HG03439 (cell line): ENCODE data around the gene KISS1R.

ENCODE experiments used
- ATAC-seq: cut with Tn5 transposase; IDR thresholded peaks from one replicate; pipeline ENCODE4 v1.9.1; 2021; ENCODE audit warnings: mild to moderate bottlenecking, moderate library complexity; ENCODE audit not compliant: unreplicated experiment

Gene KISS1R

DNA sequence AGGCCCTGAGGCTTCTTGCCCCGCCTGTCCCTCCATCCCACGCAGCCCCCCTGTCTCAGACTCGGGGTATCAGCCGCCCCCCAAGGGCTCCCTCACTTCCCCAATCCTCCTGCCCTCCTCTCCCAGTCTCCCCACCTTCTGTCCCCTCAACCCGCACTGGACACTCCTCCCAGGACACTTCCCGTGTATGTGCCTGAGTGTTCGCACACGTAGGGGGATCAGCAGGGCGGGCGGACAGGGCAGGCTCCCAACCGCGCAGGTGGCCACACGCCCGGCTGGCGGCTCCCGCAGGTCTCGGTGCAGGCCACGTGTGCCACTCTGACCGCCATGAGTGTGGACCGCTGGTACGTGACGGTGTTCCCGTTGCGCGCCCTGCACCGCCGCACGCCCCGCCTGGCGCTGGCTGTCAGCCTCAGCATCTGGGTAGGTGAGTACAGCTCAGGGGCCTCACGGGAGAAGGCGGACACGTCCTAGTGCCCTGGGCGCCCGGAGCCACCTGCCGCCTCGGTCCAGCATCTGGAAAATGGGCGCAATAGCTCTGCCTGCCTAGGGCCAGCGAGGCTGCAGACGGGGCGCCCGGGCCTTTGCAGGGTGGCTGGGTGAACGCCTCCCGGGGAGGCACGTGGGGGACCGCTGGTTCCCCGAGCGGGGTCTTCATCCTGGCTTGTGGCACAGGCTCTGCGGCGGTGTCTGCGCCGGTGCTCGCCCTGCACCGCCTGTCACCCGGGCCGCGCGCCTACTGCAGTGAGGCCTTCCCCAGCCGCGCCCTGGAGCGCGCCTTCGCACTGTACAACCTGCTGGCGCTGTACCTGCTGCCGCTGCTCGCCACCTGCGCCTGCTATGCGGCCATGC, 2.3 kb downstream of the KISS1R start:
- ATAC-seq, result no peak

DNA sequence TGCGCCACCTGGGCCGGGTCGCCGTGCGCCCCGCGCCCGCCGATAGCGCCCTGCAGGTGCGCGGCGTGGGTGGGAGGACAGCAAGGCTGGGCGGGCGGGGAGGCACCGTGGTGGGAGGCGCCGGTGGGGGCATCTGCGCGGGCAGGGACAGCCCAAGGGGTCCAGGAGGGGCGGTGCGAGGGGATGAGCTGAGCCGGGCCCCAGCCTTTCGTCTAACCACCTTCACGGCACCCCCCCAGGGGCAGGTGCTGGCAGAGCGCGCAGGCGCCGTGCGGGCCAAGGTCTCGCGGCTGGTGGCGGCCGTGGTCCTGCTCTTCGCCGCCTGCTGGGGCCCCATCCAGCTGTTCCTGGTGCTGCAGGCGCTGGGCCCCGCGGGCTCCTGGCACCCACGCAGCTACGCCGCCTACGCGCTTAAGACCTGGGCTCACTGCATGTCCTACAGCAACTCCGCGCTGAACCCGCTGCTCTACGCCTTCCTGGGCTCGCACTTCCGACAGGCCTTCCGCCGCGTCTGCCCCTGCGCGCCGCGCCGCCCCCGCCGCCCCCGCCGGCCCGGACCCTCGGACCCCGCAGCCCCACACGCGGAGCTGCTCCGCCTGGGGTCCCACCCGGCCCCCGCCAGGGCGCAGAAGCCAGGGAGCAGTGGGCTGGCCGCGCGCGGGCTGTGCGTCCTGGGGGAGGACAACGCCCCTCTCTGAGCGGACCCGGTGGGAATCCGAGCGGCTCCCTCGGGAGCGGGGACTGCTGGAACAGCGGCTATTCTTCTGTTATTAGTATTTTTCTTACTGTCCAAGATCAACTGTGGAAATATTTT, 3.1 kb downstream of the KISS1R start:
- ATAC-seq, result no peak

DNA sequence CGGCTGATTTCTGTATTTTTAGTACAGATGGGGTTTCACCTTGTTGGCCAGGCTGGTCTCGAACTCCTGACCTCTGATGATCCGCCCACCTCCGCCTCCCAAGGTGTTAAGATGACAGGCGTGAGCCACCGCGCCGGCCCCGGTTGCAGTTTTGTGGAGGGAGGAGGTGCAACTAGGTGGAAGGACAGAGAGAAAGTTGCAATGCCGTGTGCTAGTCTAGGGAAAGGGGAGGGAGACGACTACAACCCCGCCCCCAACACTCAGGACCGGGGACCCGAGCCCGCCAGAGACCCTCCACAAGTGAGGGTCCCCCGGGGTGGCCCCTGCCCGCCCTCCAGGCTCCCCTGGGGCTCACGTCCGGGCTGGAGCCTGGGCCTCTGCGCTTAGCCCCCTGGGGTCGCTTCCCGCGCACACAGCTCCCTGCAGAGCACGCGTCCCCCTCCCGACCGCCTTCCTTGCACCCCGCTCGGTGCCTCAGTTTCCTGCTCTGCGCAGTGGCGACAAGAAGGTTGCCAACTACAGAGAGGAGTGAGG, 7.5 kb downstream of the KISS1R start:
- no peak for ATAC-seq

DNA sequence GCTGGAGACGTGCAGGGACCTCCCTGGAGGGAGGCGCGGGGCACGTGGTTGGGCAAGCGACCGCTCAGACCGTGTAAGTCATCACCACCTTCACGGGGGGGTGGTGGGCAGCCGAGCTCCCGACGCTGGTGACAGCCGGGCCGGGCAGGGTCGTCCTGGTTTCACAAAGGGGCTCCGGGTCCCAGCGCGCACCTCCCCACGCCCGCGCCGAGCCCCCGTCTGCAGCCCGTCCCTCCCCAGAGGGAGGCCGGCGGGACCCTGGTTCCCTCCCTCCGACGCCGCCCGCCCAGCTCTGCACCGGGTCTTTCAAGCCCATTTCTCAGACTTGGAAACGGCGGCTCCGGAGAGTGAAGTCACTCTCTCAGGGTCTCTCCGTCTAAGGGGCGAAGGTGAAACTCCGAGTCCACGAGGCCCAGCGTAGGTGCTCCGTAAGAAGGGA, 8.0 kb downstream of the KISS1R start:
- ATAC-seq, result peak; percentile 49

DNA sequence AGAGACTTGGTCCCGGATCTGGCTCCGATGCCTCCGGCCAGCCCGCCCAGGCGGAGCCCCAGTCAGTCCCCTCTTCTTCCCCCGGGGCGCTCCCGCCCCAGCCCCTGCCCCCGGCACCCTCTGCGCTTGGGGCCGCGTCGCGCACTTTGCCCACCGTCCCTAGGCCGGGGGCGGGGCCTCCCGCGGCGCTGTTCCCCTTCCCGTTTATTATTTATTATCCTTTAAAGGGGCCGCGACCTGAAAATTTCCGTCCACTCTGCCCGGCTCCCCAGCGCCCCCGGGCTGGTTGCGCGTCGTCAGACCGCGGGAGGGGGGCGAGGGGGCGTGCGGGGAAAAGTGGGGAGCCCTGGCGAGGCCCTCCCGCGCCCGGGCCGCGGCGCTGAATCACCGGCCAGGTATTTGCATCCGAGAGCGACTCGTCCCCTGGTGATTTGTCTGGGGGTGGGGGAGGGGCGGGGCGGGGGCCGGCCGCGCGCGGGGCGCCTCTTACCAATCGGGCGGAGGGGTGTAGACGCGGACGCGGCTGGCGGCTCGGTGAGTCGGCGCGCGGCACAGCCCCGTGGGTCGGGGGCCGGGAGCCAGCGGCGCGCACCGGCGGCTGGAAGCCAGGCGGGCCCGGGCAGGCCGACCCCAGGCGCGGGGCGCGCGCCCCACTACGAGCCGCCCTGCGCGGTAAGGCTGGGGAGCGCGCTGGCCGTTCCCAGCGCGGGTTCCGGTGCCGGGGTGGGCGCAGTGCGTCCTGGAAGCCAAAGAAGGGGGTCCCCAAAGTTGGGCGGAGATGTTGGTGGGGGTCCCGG, 8.6 kb downstream of the KISS1R start, which contains the start of gene ARID3A:
TSS of gene ARID3A (plus strand) at position 510 of the 797 bp plus-strand sequence. CDS start 3,494 bp downstream, outside the sequence.
- peak; percentile 49 for ATAC-seq

DNA sequence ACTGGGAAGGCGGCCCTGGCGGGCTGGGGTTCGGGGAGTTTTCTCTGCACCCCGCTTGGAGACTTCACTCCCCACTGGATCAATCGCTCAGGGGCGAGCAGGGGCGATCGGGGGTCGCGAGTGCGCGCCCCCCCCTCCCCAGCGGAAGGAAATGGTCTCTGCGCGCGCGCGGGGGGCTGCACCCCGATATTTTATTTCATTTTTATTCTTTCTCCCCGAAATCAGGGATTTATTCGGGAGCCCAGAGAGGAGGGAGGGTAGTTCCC, 9.1 kb downstream of the KISS1R start:
- ATAC-seq, result no peak

DNA sequence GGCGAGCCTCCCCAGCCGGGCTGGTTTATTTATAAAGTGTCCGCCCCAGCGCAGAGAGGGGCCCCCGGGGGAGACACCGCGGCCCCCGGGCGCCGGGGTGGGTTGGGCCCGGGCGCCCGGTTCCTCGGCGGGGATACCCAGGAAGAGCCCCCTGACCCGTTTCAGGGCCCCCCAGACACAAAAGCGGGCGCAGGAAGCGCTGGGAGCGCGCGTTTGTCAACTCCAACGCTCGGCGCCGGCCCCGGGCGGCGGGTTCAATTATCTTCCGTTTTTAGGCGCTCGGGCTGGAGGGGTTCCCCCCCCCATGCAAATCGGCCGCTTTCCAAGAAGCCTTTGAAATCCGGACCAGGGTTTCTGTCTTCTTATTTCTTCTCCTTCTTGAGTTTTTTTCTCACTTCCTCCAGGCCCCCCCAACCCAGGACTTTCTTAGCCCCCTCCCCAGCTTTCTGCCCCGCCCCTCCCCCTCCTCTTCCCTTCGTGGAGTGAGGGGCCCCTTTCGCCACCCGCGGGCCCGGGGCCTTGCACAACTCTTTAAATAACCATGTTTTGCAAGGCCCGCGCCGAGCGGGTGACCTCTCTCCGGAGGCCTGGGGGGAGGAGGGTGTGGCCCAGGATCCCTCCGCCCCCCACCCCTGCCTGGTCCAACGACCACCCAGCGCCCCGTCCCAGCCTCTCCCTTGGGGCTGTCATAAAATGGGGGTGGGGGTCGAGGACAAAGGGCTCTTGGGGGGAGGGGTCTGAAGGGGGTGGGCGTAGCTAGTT, 9.6 kb downstream of the KISS1R start:
- ATAC-seq, result no peak

DNA sequence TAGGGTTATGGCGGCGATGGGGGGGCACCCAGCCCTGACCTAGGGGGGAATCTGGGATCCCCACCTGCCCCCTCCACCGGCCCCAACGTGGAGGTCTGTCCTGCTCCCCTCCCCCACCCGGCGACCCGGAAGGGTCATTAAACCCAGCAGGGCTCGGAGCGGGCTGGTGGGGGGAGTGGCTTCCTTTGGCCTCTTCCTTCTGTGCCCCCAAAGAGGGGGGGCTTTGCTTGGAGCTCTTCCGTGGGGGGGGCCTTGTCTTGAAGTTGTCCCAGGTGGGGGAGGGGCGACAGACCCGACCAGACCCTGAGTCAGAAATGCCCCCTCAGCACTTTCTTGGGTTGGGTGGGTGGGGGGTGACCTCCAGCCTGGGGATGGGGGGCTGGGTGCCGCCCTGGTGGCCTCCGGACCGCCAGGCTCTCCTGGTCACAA, 10.2 kb downstream of the KISS1R start:
- ATAC-seq, result no peak

DNA sequence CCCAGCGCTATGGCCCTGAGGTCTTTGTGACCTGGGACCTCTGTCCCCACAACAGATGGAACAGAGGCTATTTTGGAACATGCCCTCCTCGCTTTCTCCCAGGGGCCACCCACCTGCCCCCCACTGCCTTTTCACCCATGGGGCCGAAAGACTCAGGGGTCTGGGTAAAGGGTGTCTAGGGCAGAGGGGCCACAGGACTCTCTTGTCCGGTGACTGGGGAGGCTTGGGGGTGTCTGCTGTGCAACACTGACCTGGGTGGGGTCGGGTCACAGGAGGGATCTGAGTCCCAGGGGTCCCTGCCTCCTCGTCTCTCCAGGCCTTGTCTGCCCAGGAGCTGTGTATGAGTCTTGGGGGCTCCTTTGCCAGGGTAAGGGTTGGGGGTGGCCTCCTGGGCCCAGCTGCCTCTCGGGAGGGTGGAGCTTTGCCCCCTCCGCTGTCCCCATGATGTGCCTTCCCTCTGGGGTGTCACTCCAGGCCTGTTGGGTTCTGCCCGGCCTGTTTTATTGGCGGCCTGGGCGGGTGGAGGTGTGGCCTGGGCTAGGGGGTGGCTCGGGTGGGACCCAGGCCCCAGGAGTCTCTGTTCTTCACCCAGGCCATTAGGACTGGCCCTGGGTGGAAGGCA, 10.8 kb downstream of the KISS1R start:
- no peak for ATAC-seq

DNA sequence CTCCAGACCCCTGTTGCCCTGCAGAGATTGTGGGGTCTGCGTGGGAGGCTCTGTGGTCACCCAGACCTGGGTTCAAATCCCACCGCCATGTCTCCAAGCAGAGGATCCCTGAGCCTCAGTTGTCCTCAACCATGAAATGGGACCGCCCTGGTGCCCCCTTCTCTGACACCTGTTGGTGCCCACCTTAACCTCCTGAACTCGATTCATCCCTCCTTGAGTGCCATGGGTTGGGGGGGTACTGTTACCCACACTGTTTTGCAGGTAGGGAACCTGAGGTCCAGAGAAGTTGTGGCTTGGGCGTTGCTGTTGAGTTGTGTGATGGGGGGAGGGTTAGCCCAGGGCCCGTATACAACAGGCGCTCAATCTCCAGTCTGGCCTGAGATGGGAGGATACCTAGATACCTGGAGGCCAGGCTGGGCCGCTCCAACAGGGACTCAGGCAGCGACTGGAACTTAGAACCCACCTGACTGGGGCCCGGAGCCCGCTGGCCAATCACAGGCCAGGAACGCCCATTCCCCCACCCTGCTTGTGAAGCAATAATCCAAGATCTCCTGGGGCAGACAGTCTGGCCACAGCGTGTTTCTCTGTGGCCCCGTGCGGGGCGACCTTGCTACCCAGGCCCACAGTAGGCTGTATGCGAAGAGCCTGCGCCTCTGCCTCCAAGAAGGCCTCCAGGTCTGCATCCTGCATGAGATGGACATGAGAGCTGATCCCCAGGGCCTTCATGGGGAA, 11.5 kb downstream of the KISS1R start:
- ATAC-seq, result no peak

DNA sequence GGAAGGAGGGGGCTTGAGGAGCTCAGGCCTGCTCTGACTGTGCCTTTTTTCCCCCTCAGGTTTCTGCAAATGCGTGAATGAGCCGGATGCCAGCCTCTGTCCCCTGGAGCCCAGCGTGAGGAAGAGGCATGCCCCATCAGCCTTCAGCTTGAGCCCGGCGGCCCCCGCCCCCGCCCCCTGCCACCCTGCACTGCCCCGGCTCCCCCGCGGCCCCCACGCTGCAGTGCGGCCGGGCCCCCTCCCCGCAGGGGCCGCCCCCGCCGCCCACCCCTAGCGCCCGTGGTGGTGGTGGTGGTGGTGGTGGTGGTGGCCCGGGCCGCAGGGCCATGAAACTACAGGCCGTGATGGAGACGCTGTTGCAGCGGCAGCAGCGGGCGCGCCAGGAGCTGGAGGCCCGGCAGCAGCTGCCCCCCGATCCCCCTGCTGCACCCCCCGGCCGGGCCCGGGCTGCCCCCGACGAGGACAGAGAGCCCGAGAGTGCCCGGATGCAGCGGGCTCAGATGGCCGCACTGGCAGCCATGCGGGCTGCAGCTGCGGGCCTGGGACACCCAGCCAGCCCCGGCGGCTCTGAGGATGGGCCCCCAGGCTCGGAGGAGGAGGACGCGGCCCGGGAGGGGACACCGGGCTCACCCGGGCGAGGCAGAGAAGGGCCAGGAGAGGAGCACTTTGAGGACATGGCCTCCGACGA, 12.2 kb downstream of the KISS1R start:
- no peak for ATAC-seq

DNA sequence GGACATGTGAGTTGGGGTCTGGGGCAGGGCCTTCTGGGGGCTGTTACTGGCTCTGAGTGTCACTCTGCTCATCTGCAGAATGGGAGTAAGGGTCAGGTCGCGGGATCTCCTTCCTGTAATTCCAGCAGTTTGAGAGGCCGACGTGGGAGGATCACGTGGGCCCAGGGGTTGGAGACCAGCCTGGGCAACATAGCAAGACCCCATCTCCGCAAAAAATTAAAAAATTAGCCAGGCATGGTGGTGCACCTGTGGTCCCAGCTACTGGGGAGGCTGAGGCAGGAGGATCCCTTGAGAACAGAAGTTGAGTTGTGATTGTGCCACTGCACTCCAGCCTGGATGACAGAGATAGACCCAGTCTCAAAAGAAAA, 12.7 kb downstream of the KISS1R start:
- ATAC-seq, result no peak

DNA sequence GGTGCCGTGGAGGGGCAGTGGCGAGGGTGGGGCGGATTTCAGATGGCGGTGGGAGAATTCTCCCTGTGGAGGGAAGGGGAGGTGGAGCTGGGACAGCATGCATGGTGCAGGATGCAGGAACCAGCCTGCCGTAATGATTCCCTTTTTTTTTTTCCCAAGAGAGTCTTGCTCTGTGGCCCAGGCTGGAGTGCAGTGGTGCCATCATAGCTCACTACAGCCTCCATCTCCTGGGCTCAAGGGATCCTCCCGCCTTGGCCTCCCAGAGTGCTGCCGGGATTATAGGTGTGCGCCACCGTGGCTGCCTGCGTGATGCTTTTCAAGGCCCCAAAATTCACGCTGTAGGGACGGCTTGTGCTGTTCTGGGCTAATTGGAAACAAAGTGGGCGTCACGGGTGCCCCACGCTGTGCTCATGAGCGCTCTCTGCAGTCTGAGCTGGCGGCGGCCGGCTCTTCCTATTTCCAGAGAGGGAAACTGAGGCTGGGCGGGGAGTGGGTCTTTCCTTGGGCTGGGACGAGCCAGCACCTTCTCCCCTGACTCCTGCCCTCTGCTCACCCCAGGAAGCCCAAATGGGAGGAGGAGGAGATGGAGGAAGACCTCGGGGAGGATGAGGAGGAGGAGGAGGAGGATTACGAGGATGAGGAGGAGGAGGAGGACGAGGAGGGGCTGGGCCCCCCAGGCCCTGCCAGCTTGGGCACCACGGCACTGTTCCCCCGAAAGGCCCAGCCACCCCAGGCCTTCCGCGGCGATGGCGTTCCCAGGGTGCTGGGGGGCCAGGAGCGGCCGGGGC, 14.9 kb downstream of the KISS1R start:
- no peak for ATAC-seq

DNA sequence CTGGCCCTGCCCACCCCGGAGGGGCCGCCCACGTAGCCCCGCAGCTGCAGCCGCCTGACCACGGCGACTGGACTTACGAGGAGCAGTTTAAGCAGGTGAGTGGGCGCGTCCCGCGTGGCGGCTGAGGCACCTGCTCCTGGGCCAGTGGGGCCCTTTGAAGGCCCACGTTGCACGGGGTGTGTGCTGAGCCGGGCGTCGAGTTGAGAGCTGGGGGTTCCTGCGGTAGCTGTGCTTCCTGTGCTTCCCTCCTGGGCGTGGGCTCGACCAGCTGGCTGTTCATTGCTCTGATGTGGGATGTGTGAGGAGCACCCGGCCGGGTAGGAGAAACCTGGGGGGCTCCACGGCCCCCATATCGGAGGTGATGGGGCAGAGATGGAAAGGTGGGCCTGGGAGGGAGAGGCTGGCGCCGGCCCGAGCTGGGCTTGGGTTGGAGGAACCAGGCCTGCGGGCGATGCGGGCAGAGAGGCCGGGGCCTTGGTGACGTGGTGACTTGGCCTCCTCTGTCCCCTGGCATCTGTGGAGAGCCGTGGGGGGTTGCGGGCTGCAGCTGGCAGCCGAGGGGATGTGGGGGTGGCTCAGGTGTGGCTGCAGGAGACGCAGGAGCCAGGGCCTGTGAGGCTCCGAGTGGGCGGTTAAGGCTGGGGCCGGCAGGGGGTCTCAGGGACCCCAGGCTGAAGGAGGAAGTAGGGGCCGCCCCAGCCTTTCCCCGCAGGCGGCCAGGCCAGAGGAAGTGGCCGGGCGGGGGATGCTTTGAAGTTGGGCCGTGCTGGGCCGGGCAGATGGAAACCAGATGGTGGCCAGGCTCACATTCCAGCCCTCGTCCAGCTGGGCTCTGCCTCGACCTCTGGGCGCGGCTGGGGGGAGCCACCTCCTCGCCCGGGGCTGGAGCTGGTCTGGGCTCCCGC, 15.8 kb downstream of the KISS1R start:
- no peak for ATAC-seq

DNA sequence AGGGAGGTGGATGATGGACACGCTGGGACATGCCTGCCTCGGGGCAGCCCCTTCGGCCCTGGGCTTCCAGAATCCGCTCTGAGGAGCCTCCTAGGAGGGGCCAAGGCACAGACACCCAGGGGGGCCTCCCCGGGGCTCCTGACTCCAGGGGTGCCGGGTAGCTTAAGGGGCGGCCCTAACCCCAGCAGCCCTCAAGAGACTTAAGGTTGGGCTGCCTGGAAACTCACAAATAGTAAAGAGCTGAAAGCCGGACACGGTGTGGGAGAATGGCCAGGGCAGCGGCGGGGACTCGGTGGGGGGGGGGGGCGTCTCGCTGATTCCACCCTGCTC, 16.4 kb downstream of the KISS1R start:
- ATAC-seq, result no peak

DNA sequence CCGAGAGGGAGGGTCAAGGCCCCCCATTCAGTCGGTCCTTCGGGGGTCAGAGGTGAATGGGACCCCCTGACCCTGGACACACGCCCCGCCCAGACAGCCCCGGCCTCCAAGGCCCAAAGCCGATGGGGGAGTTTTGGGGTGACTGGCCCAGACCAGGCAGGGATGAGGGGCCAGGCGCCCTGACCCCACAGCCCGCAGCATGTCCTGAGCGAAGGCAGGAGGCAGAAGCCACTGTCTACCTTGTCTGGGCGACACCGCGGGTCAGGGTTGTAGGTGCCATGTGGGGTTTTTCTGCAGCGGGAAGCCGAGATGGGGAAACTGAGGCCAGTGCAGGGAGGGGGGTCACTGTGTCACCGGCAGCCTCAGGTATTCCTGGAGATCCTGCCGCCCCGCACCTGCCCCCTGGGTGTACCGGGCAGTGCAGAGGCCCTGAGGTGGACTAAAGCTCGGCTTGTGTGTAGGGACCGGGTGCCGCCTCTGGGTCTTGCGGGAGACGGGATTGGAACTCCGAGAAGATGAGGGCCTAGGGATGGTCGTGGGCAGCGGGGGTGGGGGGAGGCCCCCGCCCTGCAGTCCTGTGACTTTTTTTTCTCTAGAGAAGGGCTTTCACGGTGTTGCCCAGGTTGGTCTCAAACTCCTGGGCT, 17.2 kb downstream of the KISS1R start:
- ATAC-seq, result no peak
